Caco-2 (cell line): ENCODE data around the gene ALKBH6. TPM values are rescaled to one million over a fixed set of nuclear protein-coding genes. Genes with fewer than 3 reads are reported as not detected.

Experiments used
- BruUV-seq: library from RNA; stranded (reverse); fragments of 400-500 nt; replicated peaks from 2 replicates; lab custom pipeline; 2021; lab: Mats Ljungman, UMichigan
- CTCF ChIA-PET: fragments of 300-600 bp; sonication (Branson Sonifier 250); formaldehyde crosslinking; loops from one replicate; lab custom pipeline; 2022; ENCODE audit warnings: antibody characterized with exemption; lab: Charles Lee
- POLR2A ChIA-PET: fragments of 300-600 bp; sonication (Branson Sonifier 250); formaldehyde crosslinking; loops from one replicate; lab custom pipeline; 2022; ENCODE audit warnings: antibody characterized with exemption; lab: Charles Lee
- DNase-seq, 2 experiments: peaks; one replicate each; pipeline versions ENCODE4 v3.0.0 to v3.0.0-alpha.2; 2020 to 2022
- H3K27me3 ChIP-seq: replicated peaks from 2 replicates; pipeline ENCODE4 v1.6.0; 2011; ENCODE audit warnings: low read length; ENCODE audit not compliant: control insufficient read depth, insufficient read depth
- H3K36me3 ChIP-seq: 2 replicates; pipeline ENCODE4 v1.5.1; 2011; ENCODE audit warnings: low read length; ENCODE audit not compliant: control insufficient read depth, insufficient read depth
- H3K4me1 ChIP-seq: fragments of 250-450 bp; sonication (Bioruptor Pico); 2 replicates; pipeline ENCODE4 v1.5.1; 2020; ENCODE audit warnings: mild to moderate bottlenecking
- H3K4me3 ChIP-seq: 2 replicates; pipeline ENCODE4 v1.5.1; 2011; ENCODE audit warnings: low read depth, mild to moderate bottlenecking, control low read depth, low read length
- H3K9me3 ChIP-seq: fragments of 250-450 bp; sonication (Bioruptor Pico); 2 replicates; pipeline ENCODE4 v1.5.1; 2020; ENCODE audit warnings: mild to moderate bottlenecking, moderate library complexity
- H3K27ac Mint-ChIP-seq: one replicate; pipeline ENCODE4 v1.8.0; 2022; ENCODE audit warnings: mixed read lengths; ENCODE audit not compliant: unreplicated experiment
- H3K27me3 Mint-ChIP-seq: one replicate; pipeline ENCODE4 v1.8.0; 2022; ENCODE audit warnings: mixed read lengths; ENCODE audit not compliant: insufficient read depth, unreplicated experiment
- H3K36me3 Mint-ChIP-seq: one replicate; pipeline ENCODE4 v1.8.0; 2022; ENCODE audit warnings: mild to moderate bottlenecking, mixed read lengths; ENCODE audit not compliant: insufficient read depth, unreplicated experiment
- H3K4me1 Mint-ChIP-seq: one replicate; pipeline ENCODE4 v1.8.0; 2022; ENCODE audit warnings: low read depth, mixed read lengths; ENCODE audit not compliant: unreplicated experiment
- H3K4me3 Mint-ChIP-seq: one replicate; pipeline ENCODE4 v1.8.0; 2022; ENCODE audit warnings: mild to moderate bottlenecking, moderate library complexity, mixed read lengths; ENCODE audit not compliant: unreplicated experiment
- H3K9me3 Mint-ChIP-seq: one replicate; pipeline ENCODE4 v1.8.0; 2022; ENCODE audit warnings: mixed read lengths; ENCODE audit not compliant: unreplicated experiment
- CTCF ChIP-seq, 2 experiments: fragments of 200-600 bp in 1 of 2; IDR thresholded peaks; 1 replicate in 1 of 2; 2 replicates in 1 of 2; pipeline versions ENCODE4 v1.5.1 to v1.8.0; 2011 to 2022; ENCODE audit warnings: antibody characterized with exemption in 1 of 2, control low read depth in 1 of 2, inconsistent platforms in 1 of 2, low read depth in 1 of 2, low read length in 1 of 2, mild to moderate bottlenecking in 1 of 2, moderate library complexity in 1 of 2; ENCODE audit not compliant: insufficient read depth in 1 of 2, severe bottlenecking in 1 of 2, unreplicated experiment in 1 of 2
- intact Hi-C: fragments of 100-400 bp; cut with micrococcal nuclease; formaldehyde crosslinking; loops from one replicate; pipeline ENCODE4 v1.10.0; 2022; ENCODE audit not compliant: unreplicated experiment
- total RNA-seq: library from RNA; stranded (reverse); gene quantifications from 2 replicates; pipeline ENCODE4 v1.2.3, GENCODE V29; 2022

The ALKBH6 gene
- total RNA-seq, 1 experiment from 2014 or later, result 29.4 TPM

DNA sequence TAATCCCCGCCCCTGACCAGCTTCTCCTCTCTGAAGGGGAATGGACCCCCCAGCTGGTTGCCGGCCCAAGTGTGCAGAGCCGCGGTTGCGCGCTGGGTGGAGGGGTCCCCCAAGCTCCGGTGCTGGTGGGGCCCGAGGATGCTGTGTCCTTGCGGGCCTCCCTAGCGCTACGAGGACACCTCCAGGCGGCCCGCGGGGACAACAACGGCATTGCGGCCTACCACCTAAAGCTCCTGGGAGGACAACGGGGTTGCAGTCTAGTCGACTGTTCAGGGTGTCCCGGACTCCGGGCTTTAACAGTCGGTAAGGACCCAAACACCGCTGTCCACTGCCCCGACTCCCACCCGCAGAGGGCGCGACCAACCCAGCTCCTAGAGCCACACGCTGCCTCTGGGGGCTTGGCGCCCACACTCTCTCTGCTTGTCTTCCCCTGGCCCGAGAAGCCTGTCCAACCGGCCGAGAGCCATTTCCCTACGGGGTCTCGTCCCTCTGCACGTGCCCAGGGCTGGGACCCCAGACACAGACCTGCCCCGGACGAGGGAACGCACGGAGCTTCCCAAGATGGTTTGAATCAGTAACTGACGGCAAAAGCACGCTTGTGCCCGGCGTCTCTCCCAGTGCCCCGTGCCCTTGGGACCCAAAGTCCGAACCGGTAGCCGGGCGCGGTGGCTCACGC is 20.0 kb downstream of the ALKBH6 start:
- Mint-ChIP-seq H3K36me3 (peaks cover 33% of the 10 kb centered on the region), H3K4me1 (peaks cover 11% of the 10 kb centered on the region), H3K4me3 (peak overlapping the region; percentile 95), H3K27ac (peak overlapping the region; percentile 93), H3K27me3 (no peaks in the 10 kb centered on the region), H3K9me3 (no peaks in the 10 kb centered on the region)
- no peak for DNase-seq
- H3K4me1 ChIP-seq, result no peaks in the 10 kb centered on the region
- ChIA-PET POLR2A (interaction anchor here (0.7 kb wide), 1 partner anchor 10 kb away, joined by 3 read pairs; no protein-coding TSS in a partner anchor), CTCF (no interaction called here)
- no TSS peak for BruUV-seq
- H3K27me3 ChIP-seq, result no peaks in the 10 kb centered on the region
- no peaks in the 10 kb centered on the region for H3K36me3 ChIP-seq
- peaks cover 4% of the 10 kb centered on the region; the same call in 1 of the 2 replicates for H3K9me3 ChIP-seq
- intact Hi-C loops, result loop anchor here (2.0 kb wide), 2 partner anchors 15 to 61 kb away; partner anchors contain the start of genes SYNE4, THAP8 and WDR62
- no peak for TF ChIP-seq CTCF (IDR thresholded peaks at IDR 0.05; ENCODE audit: insufficient read depth in 1 of 2, low read depth in 1 of 2, low read length in 1 of 2, severe bottlenecking in 1 of 2, unreplicated experiment in 1 of 2)
- peak overlapping the region; percentile 98; the same call in 1 of the 2 replicates for H3K4me3 ChIP-seq

- no peak overlapping the region for H3K4me3 Mint-ChIP-seq
- POLR2A ChIA-PET, result no interaction called here
- H3K9me3 Mint-ChIP-seq, result no peaks in the 10 kb centered on the region
- peaks cover 30% of the 10 kb centered on the region for H3K36me3 Mint-ChIP-seq
- H3K27me3 Mint-ChIP-seq, result no peaks in the 10 kb centered on the region
- no peaks in the 10 kb centered on the region for H3K36me3 ChIP-seq
- no peaks in the 10 kb centered on the region for H3K27me3 ChIP-seq
- H3K4me3 ChIP-seq, result no peak overlapping the region
- CTCF ChIA-PET, result no interaction called here
- intact Hi-C loops, result no loop called here
- H3K4me1 Mint-ChIP-seq, result peaks cover 11% of the 10 kb centered on the region
- no peak for DNase-seq
- peaks cover 8% of the 10 kb centered on the region; the same call in 1 of the 2 replicates for H3K9me3 ChIP-seq
- H3K4me1 ChIP-seq, result no peaks in the 10 kb centered on the region
- H3K27ac Mint-ChIP-seq, result no peak overlapping the region
- BruUV-seq, result no TSS peak
- TF ChIP-seq CTCF (IDR thresholded peaks at IDR 0.05; ENCODE audit: insufficient read depth in 1 of 2, low read depth in 1 of 2, low read length in 1 of 2, severe bottlenecking in 1 of 2, unreplicated experiment in 1 of 2), result no peak
Observed at GRCh38 chr19:35992907-35993765, 20.9 kb downstream of the ALKBH6 start.

DNA sequence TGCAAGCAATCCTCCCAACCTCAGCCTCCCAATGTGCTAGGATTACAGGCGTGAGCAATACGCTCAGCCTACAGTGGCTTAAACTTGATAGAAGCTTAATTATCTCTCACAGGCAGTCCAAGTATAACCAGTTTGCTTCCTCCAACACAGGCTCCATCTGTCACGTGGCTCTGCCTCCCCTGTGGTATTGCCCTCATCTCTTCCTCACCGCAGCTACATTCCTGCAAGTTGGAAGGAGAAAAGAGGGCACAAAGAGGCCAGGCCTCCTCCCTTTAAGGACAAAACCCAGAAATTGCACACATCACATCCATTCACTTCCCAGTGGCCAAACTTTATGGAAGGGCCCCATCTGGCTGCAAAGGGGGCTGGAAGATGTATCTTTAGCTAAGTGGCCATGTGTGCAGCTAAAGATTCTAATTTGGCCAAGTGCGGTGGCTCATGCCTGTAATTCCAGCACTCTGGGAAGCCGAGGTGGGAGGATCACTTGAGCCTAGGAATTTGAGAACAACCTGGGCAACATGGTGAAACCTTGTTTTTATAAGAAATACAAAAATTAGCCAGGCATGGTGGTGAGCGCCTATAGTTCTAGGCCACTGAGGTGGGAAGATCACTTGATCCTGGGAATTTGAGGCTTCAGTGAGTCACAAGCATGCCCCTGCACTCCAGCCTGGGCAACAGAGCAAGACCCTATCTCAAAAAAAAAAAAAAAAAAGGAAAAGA is 22.1 kb downstream of the ALKBH6 start:
- DNase-seq, result no peak
- H3K9me3 ChIP-seq, result peaks cover 8% of the 10 kb centered on the region; the same call in 1 of the 2 replicates
- no peak overlapping the region for H3K4me3 ChIP-seq
- Mint-ChIP-seq H3K27me3 (peaks cover under 1% of the 10 kb centered on the region), H3K36me3 (peaks cover 19% of the 10 kb centered on the region), H3K27ac (no peak overlapping the region), H3K9me3 (no peaks in the 10 kb centered on the region), H3K4me1 (peaks cover 11% of the 10 kb centered on the region), H3K4me3 (no peak overlapping the region)
- no peaks in the 10 kb centered on the region for H3K4me1 ChIP-seq
- H3K27me3 ChIP-seq, result no peaks in the 10 kb centered on the region
- no TSS peak for BruUV-seq
- TF ChIP-seq CTCF (IDR thresholded peaks at IDR 0.05; ENCODE audit: insufficient read depth in 1 of 2, low read depth in 1 of 2, low read length in 1 of 2, severe bottlenecking in 1 of 2, unreplicated experiment in 1 of 2), result no peak
- CTCF ChIA-PET, result interaction anchor here (0.7 to 1.0 kb wide), 2 partner anchors 16 to 22 kb away, joined by 3 to 4 read pairs; partner anchors contain the start of gene ALKBH6
- intact Hi-C loops, result no loop called here
- POLR2A ChIA-PET, result no interaction called here
- H3K36me3 ChIP-seq, result no peaks in the 10 kb centered on the region
